DLD1 (cell line): Measurements from ENCODE around the gene RPRD1B.

Source experiments
- in situ Hi-C: cut with HindIII; loops from 2 replicates; pipeline ENCODE4 v1.10.0; 2017; ENCODE audit warnings: low sequenced_read_pairs

The RPRD1B gene

GRCh38 chr20:38067717-38068365 is 34.3 kb downstream of the RPRD1B start:
- in situ Hi-C loops = no loop called here

- in situ Hi-C loops = loop anchor here (5.0 to 10.0 kb wide), 2 partner anchors 59 to 252 kb away; no protein-coding TSS in a partner anchor
Observed at GRCh38 chr20:38072898-38073297, 39.4 kb downstream of the RPRD1B start.

- in situ Hi-C loops = loop anchor here (5.0 to 10.0 kb wide), 2 partner anchors 59 to 251 kb away; no protein-coding TSS in a partner anchor
Observed at GRCh38 chr20:38073307-38074071, 39.9 kb downstream of the RPRD1B start.

GRCh38 chr20:38075161-38075998 is 41.8 kb downstream of the RPRD1B start:
- in situ Hi-C loops = loop anchor here (10.0 kb wide), 1 partner anchor 249 kb away; no protein-coding TSS in a partner anchor

- in situ Hi-C loops = loop anchor here (10.0 kb wide), 1 partner anchor 248 kb away; no protein-coding TSS in a partner anchor
Observed at GRCh38 chr20:38076548-38076947, 43.0 kb downstream of the RPRD1B start.

- in situ Hi-C loops = loop anchor here (10.0 kb wide), 1 partner anchor 247 kb away; no protein-coding TSS in a partner anchor
Observed at GRCh38 chr20:38078084-38078483, 44.5 kb downstream of the RPRD1B start.

- in situ Hi-C loops = loop anchor here (10.0 kb wide), 1 partner anchor 245 kb away; no protein-coding TSS in a partner anchor
Observed at GRCh38 chr20:38079353-38079752, 45.8 kb downstream of the RPRD1B start.

GRCh38 chr20:38081575-38081974 is 48.0 kb downstream of the RPRD1B start:
- in situ Hi-C loops = no loop called here

- in situ Hi-C loops = no loop called here
Observed at GRCh38 chr20:38082894-38083293, 49.3 kb downstream of the RPRD1B start.

- in situ Hi-C loops = no loop called here
Observed at GRCh38 chr20:38083338-38084048, 49.9 kb downstream of the RPRD1B start.

GRCh38 chr20:38084425-38084951 is 50.9 kb downstream of the RPRD1B start:
- in situ Hi-C loops = no loop called here

- in situ Hi-C loops = no loop called here
Observed at GRCh38 chr20:38085026-38085425, 51.5 kb downstream of the RPRD1B start.

- in situ Hi-C loops = no loop called here
Observed at GRCh38 chr20:38089500-38089899, 56.0 kb downstream of the RPRD1B start.

GRCh38 chr20:38090061-38090460 is 56.5 kb downstream of the RPRD1B start:
- in situ Hi-C loops = no loop called here

- in situ Hi-C loops = no loop called here
Observed at GRCh38 chr20:38091441-38092216, 58.1 kb downstream of the RPRD1B start.

- in situ Hi-C loops = no loop called here
Observed at GRCh38 chr20:38092260-38092857, 58.8 kb downstream of the RPRD1B start.

GRCh38 chr20:38092915-38093314 is 59.4 kb downstream of the RPRD1B start:
- in situ Hi-C loops = no loop called here

GRCh38 chr20:38093641-38094077 is 60.1 kb downstream of the RPRD1B start:
- in situ Hi-C loops = no loop called here

GRCh38 chr20:38094373-38094891 is 60.9 kb downstream of the RPRD1B start:
- in situ Hi-C loops = no loop called here
